Measurements from ENCODE around the gene CYTH3. TPM values are rescaled to one million over a fixed set of nuclear protein-coding genes. Genes with fewer than 3 reads are reported as not detected.

The CYTH3 gene
- total and polyA plus RNA-seq, 2 of the 4 experiments (the other 2 are of a cell fraction) = 14.2 to 34.8 TPM

GRCh38 chr7:6252341-6252746 lies 20.1 kb downstream of the CYTH3 start:
- BruUV-seq (replicated peaks) = no TSS peak
- no peak overlapping the region for H2AK9ac ChIP-seq (replicated peaks; ENCODE audit: low read depth, low read length, poor library complexity)
- no peak overlapping the region; the same call in 1 of the 2 replicates for H3K4me3 ChIP-seq (ENCODE audit: insufficient read depth, low read depth, low read length)
- peak overlapping the region; percentile 64 for H2BK5ac ChIP-seq (ENCODE audit: low read depth, low read length, poor library complexity, severe bottlenecking)
- peaks cover 24% of the 10 kb centered on the region; the same call in 1 of the 2 replicates for H4K20me1 ChIP-seq (ENCODE audit: insufficient read depth, low read length)
- CTCF ChIA-PET = no interaction called here
- no peak overlapping the region for H4K91ac ChIP-seq (ENCODE audit: insufficient read depth, low read depth, low read length)
- H3K56ac ChIP-seq (ENCODE audit: extremely low read depth, insufficient read depth, low read length) = peak overlapping the region; percentile 60
- 0 out of 2 replicates have a peak overlapping the region, but pooled peaks have one; percentile 1 for H2BK20ac ChIP-seq (ENCODE audit: low read depth, low read length)
- H3K18ac ChIP-seq (ENCODE audit: low read depth, low read length) = peak overlapping the region; percentile 20; the same call in 1 of the 2 replicates
- peak overlapping the region; percentile 7; the same call in 1 of the 2 replicates for H2BK120ac ChIP-seq (ENCODE audit: low read depth, low read length)
- H3K9me3 ChIP-seq (ENCODE audit: control insufficient read depth, insufficient read depth, low read length) = no peaks in the 10 kb centered on the region
- no peak overlapping the region for H2AK5ac ChIP-seq (ENCODE audit: low read depth, low read length)
- TF ChIP-seq NFE2L2 (IDR thresholded peaks at IDR 0.05; ENCODE audit: low read depth, low read length) (no peak), CEBPB (IDR thresholded peaks at IDR 0.05; ENCODE audit: low read depth, low read length) (no peak), MAZ (IDR thresholded peaks at IDR 0.05; ENCODE audit: borderline replicate concordance, low read depth, low read length) (no peak), MAFK (IDR thresholded peaks at IDR 0.05; ENCODE audit: low read depth, low read length) (no peak), CTCF (conservative IDR thresholded peaks at IDR 0.05; ENCODE audit: low read depth, low read length) (no peak), BHLHE40 (IDR thresholded peaks at IDR 0.05; ENCODE audit: low read depth, low read length) (no peak), FOS (IDR thresholded peaks at IDR 0.05; ENCODE audit: low read depth, low read length) (no peak), RAD21 (IDR thresholded peaks at IDR 0.05; ENCODE audit: low read length) (no peak)
- DNase-seq = peak; percentile 48
- 0 out of 4 replicates have a peak overlapping the region, but pooled peaks of 1 of the 2 experiments have one; percentile 36 for H4K8ac ChIP-seq (ENCODE audit: low read depth in 2 of 2, low read length in 2 of 2)
- ATAC-seq (ENCODE audit: low read depth) = peak; percentile 25
- peaks cover 18% of the 10 kb centered on the region for H3K4me1 ChIP-seq (ENCODE audit: control insufficient read depth, insufficient read depth, low read length)
- no peak overlapping the region for H4K5ac ChIP-seq (ENCODE audit: low read depth, low read length)
- peak overlapping the region; percentile 34; the same call in 1 of the 2 replicates for H3K23ac ChIP-seq (ENCODE audit: low read depth, low read length)
- H3K27me3 ChIP-seq (ENCODE audit: control insufficient read depth, insufficient read depth, low read length) = no peaks in the 10 kb centered on the region
- dilution Hi-C loops (cut with HindIII; ENCODE audit: low sequenced_read_pairs, unreplicated experiment) (no loop called here), in situ Hi-C loops (cut with MboI; ENCODE audit: low sequenced_read_pairs) (no loop called here), intact Hi-C loops (cut with micrococcal nuclease) (no loop called here)
- no peak overlapping the region for H2AFZ ChIP-seq (replicated peaks; ENCODE audit: low read length, poor library complexity)
- H3K9ac ChIP-seq (ENCODE audit: low read depth, low read length) = no peak overlapping the region
- no peaks in the 10 kb centered on the region for H3K36me3 ChIP-seq (ENCODE audit: control insufficient read depth, insufficient read depth, low read length)
- whole genome bisulfite sequencing, 2 experiments (ENCODE audit: extremely low coverage in 2 of 2, insufficient read length in 1 of 2) = no CpG with 5 or more reads among the region's 5 CpGs
- 0 out of 3 replicates have a peak overlapping the region, but pooled peaks have one; percentile 45 for H2BK15ac ChIP-seq (ENCODE audit: low read depth, low read length)
- H3K79me1 ChIP-seq (ENCODE audit: low read depth in 1 of 2, low read length in 2 of 2) = peaks cover 18 to 81% of the 10 kb centered on the region in 2 experiments
- no peak overlapping the region for H3K27ac ChIP-seq (ENCODE audit: insufficient read depth, low read length)
- POLR2A ChIA-PET (ENCODE audit: unreplicated experiment) = no interaction called here
- H3K4me2 ChIP-seq (ENCODE audit: low read depth, low read length) = peak overlapping the region; percentile 58; the same call in 1 of the 2 replicates
- peak overlapping the region; percentile 1; the same call in 1 of the 2 replicates for H3K4ac ChIP-seq (ENCODE audit: low read depth, low read length)
- H3K14ac ChIP-seq (replicated peaks; ENCODE audit: low read depth, low read length) = 0 out of 2 replicates have a peak overlapping the region, but pooled peaks have one; percentile 42
- peaks cover 16% of the 10 kb centered on the region for H3K9me1 ChIP-seq (ENCODE audit: insufficient read depth, low read length)
